Smooth muscle cell (in vitro differentiated cells): ENCODE data around the gene PCNX1. TPM values are rescaled to one million over a fixed set of nuclear protein-coding genes. Genes with fewer than 3 reads are reported as not detected.

Experiments
- DNase-seq: peaks from one replicate; lab custom pipeline; 2025; ENCODE audit not compliant: unreplicated experiment; lab: John Stamatoyannopoulos, UW
- H2AFZ ChIP-seq: fragments of 200-600 bp; sonication (generic); 2 replicates; pipeline ENCODE4 v1.6.0; 2016; ENCODE audit warnings: antibody characterized with exemption, low read depth, mild to moderate bottlenecking
- H3F3A ChIP-seq: fragments of 200-600 bp; sonication (generic); 2 replicates; pipeline ENCODE4 v1.6.0; 2017; ENCODE audit warnings: antibody characterized with exemption, low read depth
- H3K27ac ChIP-seq: fragments of 200-600 bp; sonication (generic); 2 replicates; pipeline ENCODE4 v1.5.1; 2016; ENCODE audit warnings: low read depth, mild to moderate bottlenecking
- H3K27me3 ChIP-seq: fragments of 200-600 bp; sonication (generic); 2 replicates; pipeline ENCODE4 v1.6.1; 2016; ENCODE audit warnings: low read depth, mild to moderate bottlenecking
- H3K36me3 ChIP-seq: fragments of 200-600 bp; sonication (generic); 2 replicates; pipeline ENCODE4 v1.5.1; 2016; ENCODE audit warnings: low read depth
- H3K4me1 ChIP-seq: fragments of 200-600 bp; sonication (generic); 2 replicates; pipeline ENCODE4 v1.5.1; 2016; ENCODE audit warnings: low read depth
- H3K4me2 ChIP-seq: fragments of 200-600 bp; sonication (generic); 2 replicates; pipeline ENCODE4 v1.6.0; 2016; ENCODE audit warnings: mild to moderate bottlenecking
- H3K4me3 ChIP-seq: fragments of 200-600 bp; sonication (generic); 2 replicates; pipeline ENCODE4 v1.5.1; 2016; ENCODE audit warnings: mild to moderate bottlenecking
- H3K79me2 ChIP-seq: fragments of 200-600 bp; sonication (generic); 2 replicates; pipeline ENCODE4 v1.6.0; 2016; ENCODE audit warnings: low read depth, mild to moderate bottlenecking
- H3K9ac ChIP-seq: fragments of 200-600 bp; sonication (generic); 2 replicates; pipeline ENCODE4 v1.6.0; 2016; ENCODE audit warnings: low read depth
- H3K9me3 ChIP-seq: fragments of 200-600 bp; sonication (generic); replicated peaks from 2 replicates; pipeline ENCODE4 v1.5.1; 2016; ENCODE audit warnings: low read depth
- H4K20me1 ChIP-seq: fragments of 200-600 bp; sonication (generic); 2 replicates; pipeline ENCODE4 v1.6.0; 2016; ENCODE audit warnings: low read depth
- CTCF ChIP-seq: fragments of 200-600 bp; sonication (generic); IDR thresholded peaks from 2 replicates; pipeline ENCODE4 v1.5.1; 2017; ENCODE audit warnings: borderline replicate concordance, mild to moderate bottlenecking, antibody characterized with exemption; ENCODE audit not compliant: insufficient read depth, poor library complexity, severe bottlenecking
- WGBS: methylation state at CpG from one replicate; pipeline ENCODE4 v1.1.7; 2016; ENCODE audit warnings: low lambda C conversion rate; 5-methylcytosine and 5-hydroxymethylcytosine counted together
- polyA plus RNA-seq: library from polyadenylated mRNA; unstranded; fragments of >200 nt; fragmentation: Nextera tagmentation; extraction: Ambion mirVana; gene quantifications from 2 replicates; pipeline ENCODE4 v1.2.1, GENCODE V29; 2016
- total RNA-seq: library from RNA; depleted of rRNA; stranded (reverse); fragments of >200 nt; gene quantifications from 2 replicates; pipeline ENCODE4 v1.2.3, GENCODE V29; 2014

The PCNX1 gene
- total and polyA plus RNA-seq, 2 experiments from 2014 or later = 12.2 to 68.2 TPM

GRCh38 chr14:71036433-71036832 lies 129.2 kb downstream of the PCNX1 start:
- WGBS = 96% methylated on average over 4 of the region's 4 CpGs
- DNase-seq = no peak
- Histone ChIP-seq H3F3A (no peaks in the 10 kb centered on the region), H3K4me2 (no peak overlapping the region), H2AFZ (no peak overlapping the region), H3K79me2 (peaks cover under 1% of the 10 kb centered on the region), H3K4me3 (no peak overlapping the region), H3K9ac (no peak overlapping the region), H4K20me1 (no peaks in the 10 kb centered on the region), H3K36me3 (peaks cover 56% of the 10 kb centered on the region), H3K9me3 (peaks cover 5% of the 10 kb centered on the region), H3K27ac (no peak overlapping the region), H3K27me3 (no peaks in the 10 kb centered on the region), H3K4me1 (no peaks in the 10 kb centered on the region)
- TF ChIP-seq CTCF = no peak

- H3K4me2 ChIP-seq = no peak overlapping the region
- H3K79me2 ChIP-seq = no peaks in the 10 kb centered on the region
- no peak for TF ChIP-seq CTCF
- peaks cover 10% of the 10 kb centered on the region for H3F3A ChIP-seq
- H2AFZ ChIP-seq = no peak overlapping the region
- peaks cover 28% of the 10 kb centered on the region for H3K36me3 ChIP-seq
- no peak for DNase-seq
- no peak overlapping the region for H3K4me3 ChIP-seq
- H3K27ac ChIP-seq = no peak overlapping the region
- no peaks in the 10 kb centered on the region for H3K4me1 ChIP-seq
- no peaks in the 10 kb centered on the region for H3K27me3 ChIP-seq
- H3K9ac ChIP-seq = no peak overlapping the region
- no peaks in the 10 kb centered on the region for H3K9me3 ChIP-seq
- H4K20me1 ChIP-seq = peaks cover 7% of the 10 kb centered on the region
Observed at GRCh38 chr14:71048393-71048792, 141.1 kb downstream of the PCNX1 start.

DNA sequence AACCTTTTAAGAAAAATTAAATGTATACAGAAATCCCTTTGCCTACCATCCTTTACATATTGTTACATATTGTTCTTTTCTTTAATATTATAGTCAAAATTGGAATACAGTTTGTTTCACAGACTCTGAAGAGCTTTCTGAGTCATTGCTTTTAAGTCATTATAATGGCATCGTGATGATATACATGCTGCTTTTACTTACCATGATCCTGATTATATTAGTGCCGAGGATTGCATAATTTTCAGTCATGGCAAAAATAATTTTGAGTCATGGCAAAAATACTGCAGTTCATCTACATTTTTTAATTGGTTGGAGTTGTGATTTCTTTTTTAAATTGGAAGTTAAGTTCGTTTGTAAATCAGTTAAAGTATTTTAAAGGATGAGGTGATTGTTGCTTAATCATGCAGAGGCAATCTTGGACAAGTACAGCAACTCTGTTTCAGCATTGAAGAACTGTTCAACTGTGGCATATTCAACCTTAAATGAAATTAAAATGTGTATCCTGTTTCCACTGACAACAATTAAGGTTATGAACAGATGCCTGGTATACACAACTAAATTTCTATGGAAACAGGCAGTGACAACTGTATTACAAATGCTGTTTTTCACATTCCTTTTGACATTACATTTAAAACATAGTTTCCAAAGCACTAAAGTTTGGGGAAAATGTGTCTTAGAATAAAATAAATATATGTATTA lies 142.3 kb downstream of the PCNX1 start:
- no peak for DNase-seq
- Histone ChIP-seq H4K20me1 (no peaks in the 10 kb centered on the region), H3K9ac (no peak overlapping the region), H3K36me3 (peaks cover 25% of the 10 kb centered on the region), H3K4me3 (no peak overlapping the region), H3F3A (peaks cover 10% of the 10 kb centered on the region), H3K27ac (peak overlapping the region; percentile 6), H2AFZ (no peak overlapping the region), H3K4me1 (no peaks in the 10 kb centered on the region), H3K27me3 (no peaks in the 10 kb centered on the region), H3K4me2 (no peak overlapping the region), H3K9me3 (no peaks in the 10 kb centered on the region), H3K79me2 (no peaks in the 10 kb centered on the region)
- 83% methylated on average over 3 of the region's 3 CpGs for WGBS
- TF ChIP-seq CTCF = no peak

- no peak overlapping the region for H3K27ac ChIP-seq
Observed at GRCh38 chr14:71050227-71050823, 143.1 kb downstream of the PCNX1 start.

More at GRCh38 chr14:71050227-71050823, 143.1 kb downstream of the PCNX1 start:
- TF ChIP-seq CTCF = peak; percentile 39
- H3K4me1 ChIP-seq = no peaks in the 10 kb centered on the region
- no peaks in the 10 kb centered on the region for H3K27me3 ChIP-seq
- WGBS = 96% methylated on average over 2 of the region's 2 CpGs
- no peak overlapping the region for H2AFZ ChIP-seq
- H3K9ac ChIP-seq = no peak overlapping the region
- H3F3A ChIP-seq = peaks cover 10% of the 10 kb centered on the region
- H3K36me3 ChIP-seq = peaks cover 25% of the 10 kb centered on the region
- no peaks in the 10 kb centered on the region for H3K9me3 ChIP-seq
- no peaks in the 10 kb centered on the region for H3K79me2 ChIP-seq
- H4K20me1 ChIP-seq = no peaks in the 10 kb centered on the region
- no peak overlapping the region for H3K4me2 ChIP-seq
- no peak for DNase-seq
- no peak overlapping the region for H3K4me3 ChIP-seq
